Activated CD4-positive, alpha-beta T cell treated with anti-CD3 and anti-CD28 coated beads for 4 hours (primary cell): ENCODE results near the gene LDLR.

Experiments used
- DNase-seq, 2 donors: peaks; one replicate each; pipeline ENCODE4 v3.0.0-alpha.2; 2020

The LDLR gene

DNA sequence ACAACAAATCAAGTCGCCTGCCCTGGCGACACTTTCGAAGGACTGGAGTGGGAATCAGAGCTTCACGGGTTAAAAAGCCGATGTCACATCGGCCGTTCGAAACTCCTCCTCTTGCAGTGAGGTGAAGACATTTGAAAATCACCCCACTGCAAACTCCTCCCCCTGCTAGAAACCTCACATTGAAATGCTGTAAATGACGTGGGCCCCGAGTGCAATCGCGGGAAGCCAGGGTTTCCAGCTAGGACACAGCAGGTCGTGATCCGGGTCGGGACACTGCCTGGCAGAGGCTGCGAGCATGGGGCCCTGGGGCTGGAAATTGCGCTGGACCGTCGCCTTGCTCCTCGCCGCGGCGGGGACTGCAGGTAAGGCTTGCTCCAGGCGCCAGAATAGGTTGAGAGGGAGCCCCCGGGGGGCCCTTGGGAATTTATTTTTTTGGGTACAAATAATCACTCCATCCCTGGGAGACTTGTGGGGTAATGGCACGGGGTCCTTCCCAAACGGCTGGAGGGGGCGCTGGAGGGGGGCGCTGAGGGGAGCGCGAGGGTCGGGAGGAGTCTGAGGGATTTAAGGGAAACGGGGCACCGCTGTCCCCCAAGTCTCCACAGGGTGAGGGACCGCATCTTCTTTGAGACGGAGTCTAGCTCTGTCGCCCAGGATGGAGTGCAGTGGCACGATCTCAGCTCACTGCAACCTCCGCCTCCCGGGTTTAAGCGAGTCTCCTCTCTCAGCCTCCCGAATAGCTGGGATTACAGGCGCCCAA is at the start of gene LDLR:
Gene LDLR (plus strand): TSS at position 210 of the 760 bp plus-strand sequence. CDS start 86 bp downstream, at position 296.
- DNase-seq, result peak; percentile 75 to 78

DNA sequence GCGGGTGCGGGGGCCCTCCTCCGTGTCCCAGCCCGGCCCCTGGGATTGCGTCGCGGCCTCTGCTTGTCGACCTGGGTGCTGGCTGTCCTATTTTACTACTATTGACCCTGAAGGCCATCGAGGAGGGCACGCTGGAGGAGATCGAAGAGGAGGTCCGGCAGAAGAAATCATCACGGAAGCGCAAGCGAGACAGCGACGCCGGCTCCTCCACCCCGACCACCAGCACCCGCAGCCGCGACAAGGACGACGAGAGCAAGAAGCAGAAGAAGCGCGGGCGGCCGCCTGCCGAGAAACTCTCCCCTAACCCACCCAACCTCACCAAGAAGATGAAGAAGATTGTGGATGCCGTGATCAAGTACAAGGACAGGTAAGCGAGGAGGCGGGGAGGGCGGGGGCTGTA is 48.1 kb upstream of the LDLR start:
- DNase-seq, result no peak

- no peak for DNase-seq
These were observed 47.2 kb upstream of the LDLR start for GRCh38 chr19:11041966-11042627.

GRCh38 chr19:11044431-11044830 is 44.8 kb upstream of the LDLR start:
- DNase-seq, result no peak

DNA sequence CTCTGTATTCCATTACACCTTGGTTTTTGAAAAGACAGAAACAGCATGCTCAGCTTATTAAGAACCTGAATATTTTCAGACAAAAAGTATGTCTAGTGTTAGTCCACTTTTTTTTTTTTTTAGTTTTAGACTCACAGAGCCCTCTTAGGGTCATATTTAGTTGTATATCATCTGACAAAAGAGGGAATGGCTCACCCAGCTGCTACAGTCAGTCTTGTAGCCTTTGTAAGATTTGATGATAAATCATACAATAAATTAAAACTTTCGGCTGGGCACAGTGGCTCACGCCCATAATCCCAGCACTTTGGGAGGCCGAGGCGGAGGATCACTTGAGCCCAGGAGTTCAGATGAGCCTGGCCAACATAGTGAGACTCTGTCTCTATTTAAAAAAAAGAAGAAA is 43.7 kb upstream of the LDLR start:
- no peak for DNase-seq

GRCh38 chr19:11046605-11047354 is 42.5 kb upstream of the LDLR start:
- no peak for DNase-seq

GRCh38 chr19:11047866-11048265 is 41.4 kb upstream of the LDLR start:
- no peak for DNase-seq

GRCh38 chr19:11050323-11051114 is 38.7 kb upstream of the LDLR start:
- DNase-seq, result no peak

DNA sequence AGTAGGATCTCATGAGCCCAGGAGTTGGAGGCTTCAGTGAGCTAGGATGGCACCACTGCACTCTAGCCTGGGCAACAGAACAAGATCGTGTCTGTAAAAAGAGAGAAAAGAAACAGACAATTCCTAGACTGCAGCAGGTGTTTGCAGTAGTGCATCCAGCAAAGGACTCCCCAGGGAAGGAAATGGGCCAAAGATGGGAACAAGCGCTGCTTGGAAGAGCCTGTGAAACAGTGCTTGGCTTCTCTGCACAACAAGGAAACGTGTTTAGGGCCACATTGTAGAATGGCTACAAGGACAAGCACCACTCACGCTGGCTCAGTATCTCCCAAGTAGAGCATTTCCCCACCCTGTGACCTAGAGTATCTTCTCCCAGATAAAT is 35.5 kb upstream of the LDLR start:
- DNase-seq, result no peak

GRCh38 chr19:11054200-11054599 is 35.1 kb upstream of the LDLR start:
- no peak for DNase-seq

GRCh38 chr19:11054628-11055027 is 34.6 kb upstream of the LDLR start:
- DNase-seq, result no peak

DNA sequence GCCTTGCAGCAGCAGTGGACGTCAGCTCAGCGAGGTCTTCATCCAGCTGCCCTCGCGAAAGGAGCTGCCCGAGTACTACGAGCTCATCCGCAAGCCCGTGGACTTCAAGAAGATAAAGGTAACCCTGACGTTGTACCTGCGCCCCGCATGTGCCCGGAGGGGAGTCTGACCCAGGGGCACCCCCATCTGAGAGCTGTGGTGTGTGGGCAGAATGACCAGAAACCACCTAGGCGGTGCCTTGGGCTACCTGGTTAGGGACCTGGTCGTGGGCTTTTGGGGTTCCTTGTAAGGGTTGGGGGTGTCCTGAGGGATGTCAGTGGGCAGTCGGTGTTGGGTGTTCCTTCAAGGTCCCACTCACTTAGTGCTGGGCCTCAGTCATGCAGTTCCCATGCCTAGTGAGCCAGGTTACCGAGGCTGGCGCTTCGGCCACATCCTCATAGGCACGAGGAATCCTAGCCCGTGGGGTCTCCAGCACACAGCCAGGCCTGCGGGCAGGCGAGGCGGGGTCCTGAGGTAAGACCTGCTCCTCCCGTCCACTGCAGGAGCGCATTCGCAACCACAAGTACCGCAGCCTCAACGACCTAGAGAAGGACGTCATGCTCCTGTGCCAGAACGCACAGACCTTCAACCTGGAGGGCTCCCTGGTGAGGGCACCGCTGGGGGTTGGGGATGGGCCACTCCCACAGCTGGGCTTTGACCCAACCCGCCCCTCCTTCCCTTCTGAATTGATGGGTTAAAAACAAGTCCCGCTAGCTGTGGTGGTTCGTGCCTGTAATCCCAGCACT is 30.8 kb upstream of the LDLR start:
- DNase-seq, result no peak

GRCh38 chr19:11059511-11060358 is 29.5 kb upstream of the LDLR start:
- DNase-seq, result no peak

DNA sequence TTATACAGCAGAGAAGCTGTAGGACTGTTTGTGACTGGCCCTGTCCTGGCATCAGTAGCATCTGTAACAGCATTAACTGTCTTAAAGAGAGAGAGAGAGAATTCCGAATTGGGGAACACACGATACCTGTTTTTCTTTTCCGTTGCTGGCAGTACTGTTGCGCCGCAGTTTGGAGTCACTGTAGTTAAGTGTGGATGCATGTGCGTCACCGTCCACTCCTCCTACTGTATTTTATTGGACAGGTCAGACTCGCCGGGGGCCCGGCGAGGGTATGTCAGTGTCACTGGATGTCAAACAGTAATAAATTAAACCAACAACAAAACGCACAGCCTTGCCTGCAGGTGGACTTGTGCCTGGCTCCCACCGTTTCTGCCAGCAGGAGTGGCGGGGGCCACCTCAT is 27.3 kb upstream of the LDLR start:
- DNase-seq, result no peak

- DNase-seq, result no peak
These were observed 25.8 kb upstream of the LDLR start for GRCh38 chr19:11063434-11063833.

DNA sequence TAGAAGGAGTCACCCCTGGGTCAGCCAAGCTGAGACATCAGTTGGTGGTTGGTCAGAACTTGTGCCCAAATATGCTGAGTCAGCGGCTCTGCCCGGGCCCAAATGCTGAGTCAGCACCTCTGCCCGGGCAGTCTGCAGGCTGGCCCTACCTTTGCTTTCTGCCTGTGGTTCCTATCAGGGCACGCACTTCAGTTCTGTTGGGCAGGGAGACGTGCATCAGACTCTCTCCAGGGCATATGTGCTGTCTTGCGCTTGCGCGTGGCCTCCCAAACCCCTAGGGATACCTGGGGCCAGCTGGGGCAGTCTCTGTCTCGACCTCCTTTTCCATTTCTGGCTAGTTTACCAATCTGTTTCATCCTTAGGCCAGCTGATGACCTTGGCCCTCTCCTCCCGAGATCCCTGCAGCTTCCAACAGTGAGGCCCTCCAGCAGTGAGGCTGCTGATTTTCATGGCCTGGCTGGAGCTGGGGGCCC is 24.4 kb upstream of the LDLR start:
- DNase-seq, result no peak

GRCh38 chr19:11066326-11066725 is 22.9 kb upstream of the LDLR start:
- no peak for DNase-seq

- DNase-seq, result no peak
These were observed 21.7 kb upstream of the LDLR start for GRCh38 chr19:11067356-11068113.

DNA sequence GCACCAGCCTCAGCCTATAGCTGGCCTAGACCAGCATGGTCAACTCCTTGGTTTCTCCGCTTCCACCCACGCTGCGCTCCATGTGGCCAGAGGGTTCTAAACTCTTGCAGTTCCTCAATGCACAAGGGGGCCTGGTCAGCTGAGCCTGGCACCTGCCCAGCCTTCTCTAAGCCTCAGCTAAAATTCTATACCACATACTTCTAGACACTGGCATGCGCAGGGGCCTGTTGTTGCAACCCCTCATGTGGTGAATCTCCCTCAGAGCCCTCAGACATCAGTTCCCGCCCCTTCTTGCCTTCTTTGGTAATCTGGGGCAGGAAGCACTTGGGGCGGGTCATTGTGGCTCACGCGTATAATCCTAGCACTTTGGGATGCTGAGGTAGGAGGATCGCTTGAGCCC is 19.7 kb upstream of the LDLR start:
- DNase-seq, result no peak

DNA sequence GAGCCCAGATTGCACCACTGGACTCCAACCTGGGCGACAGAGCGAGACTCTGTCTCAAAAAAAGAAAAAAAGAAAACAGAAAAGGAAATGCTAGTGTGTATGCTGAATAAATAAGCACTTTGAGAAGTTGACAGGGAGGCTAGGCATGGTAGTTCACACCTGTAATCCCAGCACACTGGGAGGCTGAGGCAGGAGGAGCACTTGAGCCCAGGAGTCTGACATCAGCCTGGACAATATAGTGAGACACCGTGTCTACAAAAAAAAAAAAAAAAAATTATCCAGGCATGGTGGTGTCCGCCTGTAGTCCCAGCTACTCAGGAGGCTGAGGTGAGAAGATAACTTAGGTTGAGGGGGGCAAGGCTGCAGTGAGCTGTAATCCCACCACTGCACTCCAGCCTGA is 19.1 kb upstream of the LDLR start:
- no peak for DNase-seq
